B cell (primary cell): ENCODE measurements around the gene SARM1. TPM values are rescaled to one million over a fixed set of nuclear protein-coding genes. Genes with fewer than 3 reads are reported as not detected.

Source experiments
- ATAC-seq: fragments of 200-7000 bp; cut with Tn5 transposase; one replicate; pipeline ENCODE4 v1.10.0; 2021; ENCODE audit warnings: low read depth, mild to moderate bottlenecking, moderate number of reproducible peaks, moderate library complexity
- CTCF ChIA-PET: fragments of 350-600 bp; sonication (Branson Sonifier 250); formaldehyde crosslinking; loops from one replicate; lab custom pipeline; 2021; ENCODE audit warnings: antibody characterized with exemption, inconsistent platforms; lab: Charles Lee
- POLR2A ChIA-PET: fragments of 350-600 bp; sonication (Branson Sonifier 250); formaldehyde crosslinking; loops from one replicate; lab custom pipeline; 2021; ENCODE audit warnings: antibody characterized with exemption; lab: Charles Lee
- DNase-seq: peaks from one replicate; pipeline ENCODE4 v3.0.0; 2013
- H2AFZ ChIP-seq: 2 replicates; pipeline ENCODE4 v1.6.1; 2012; ENCODE audit warnings: mild to moderate bottlenecking, low read depth, low read length; ENCODE audit not compliant: insufficient read depth, poor library complexity, severe bottlenecking
- H3K27ac ChIP-seq, 2 donors: 1 replicate in 1 of 2; 2 replicates in 1 of 2; pipeline ENCODE4 v1.5.1; 2012 to 2013; ENCODE audit warnings: low read length in 2 of 2, mild to moderate bottlenecking in 2 of 2, moderate library complexity in 1 of 2
- H3K27me3 ChIP-seq, 4 experiments: fragments of 200-600 bp in 1 of 4; sonication (generic) in 1 of 4; replicated peaks in 1 of 4; 1 replicate in 2 of 4; 2 replicates in 2 of 4; pipeline versions ENCODE4 v1.6.1 to v1.7.0; 2013 to 2016; ENCODE audit warnings: low read length in 3 of 4, mild to moderate bottlenecking in 2 of 4, mixed read lengths in 1 of 4, moderate library complexity in 1 of 4; ENCODE audit not compliant: insufficient read depth in 4 of 4, control insufficient read depth in 3 of 4; ENCODE audit errors: control extremely low read depth in 1 of 4
- H3K36me3 ChIP-seq, 2 experiments: replicated peaks in 1 of 2; 1 replicate in 1 of 2; 2 replicates in 1 of 2; pipeline versions ENCODE4 v1.6.1 to v1.7.1; 2013; ENCODE audit warnings: low read length in 1 of 2; ENCODE audit not compliant: insufficient read depth in 2 of 2, control insufficient read depth in 1 of 2; ENCODE audit errors: control extremely low read depth in 1 of 2, extremely low read depth in 1 of 2
- H3K4me1 ChIP-seq, 2 donors: fragments of 200-600 bp in 1 of 2; sonication (generic) in 1 of 2; 1 replicate in 1 of 2; 2 replicates in 1 of 2; pipeline versions ENCODE4 v1.5.1 to v1.6.1; 2013 to 2017; ENCODE audit warnings: low read length in 2 of 2; ENCODE audit not compliant: control insufficient read depth in 2 of 2, insufficient read depth in 2 of 2
- H3K4me2 ChIP-seq: replicated peaks from 2 replicates; pipeline ENCODE3; 2012; ENCODE audit warnings: mild to moderate bottlenecking, low read depth, low read length; ENCODE audit not compliant: poor library complexity, severe bottlenecking
- H3K4me3 ChIP-seq, 5 experiments: fragments of 200-600 bp in 1 of 5; sonication (generic) in 1 of 5; 1 replicate in 3 of 5; 2 replicates in 2 of 5; pipeline versions ENCODE4 v1.5.1 to v1.7.0; 2011 to 2016; ENCODE audit warnings: low read length in 4 of 5, mild to moderate bottlenecking in 4 of 5, low read depth in 2 of 5, control low read depth in 1 of 5, moderate library complexity in 1 of 5; ENCODE audit not compliant: insufficient read depth in 1 of 5; ENCODE audit errors: control extremely low read depth in 1 of 5, extremely low read depth in 1 of 5
- H3K79me2 ChIP-seq: fragments of 200-600 bp; sonication (generic); one replicate; pipeline ENCODE4 v1.6.0; 2016; ENCODE audit warnings: low read length; ENCODE audit not compliant: control insufficient read depth, insufficient read depth
- H3K9ac ChIP-seq: fragments of 200-600 bp; sonication (generic); 2 replicates; pipeline ENCODE4 v1.6.1; 2017; ENCODE audit warnings: mild to moderate bottlenecking, low read length, moderate library complexity
- H3K9me3 ChIP-seq, 3 donors: one replicate each; pipeline versions ENCODE4 v1.6.1 to v1.7.1; 2013; ENCODE audit warnings: low read length in 2 of 3; ENCODE audit not compliant: control insufficient read depth in 2 of 3, insufficient read depth in 1 of 3; ENCODE audit errors: control extremely low read depth in 1 of 3
- H4K20me1 ChIP-seq: 2 replicates; pipeline ENCODE4 v1.6.0; 2012; ENCODE audit warnings: mild to moderate bottlenecking, low read length; ENCODE audit not compliant: insufficient read depth, control insufficient read depth, poor library complexity, severe bottlenecking
- H3K27ac Mint-ChIP-seq: one replicate; pipeline ENCODE4 v1.8.0; 2021; ENCODE audit warnings: mixed read lengths
- H3K27me3 Mint-ChIP-seq: one replicate; pipeline ENCODE4 v1.8.0; 2021; ENCODE audit warnings: mixed read lengths
- H3K4me1 Mint-ChIP-seq: one replicate; pipeline ENCODE4 v1.8.0; 2021; ENCODE audit warnings: mixed read lengths
- H3K4me3 Mint-ChIP-seq: one replicate; pipeline ENCODE4 v1.8.0; 2021; ENCODE audit warnings: mixed read lengths
- H3K9me3 Mint-ChIP-seq: one replicate; pipeline ENCODE4 v1.8.0; 2022; ENCODE audit warnings: mixed read lengths; ENCODE audit not compliant: insufficient read depth
- EZH2 ChIP-seq: IDR thresholded peaks from 2 replicates; pipeline ENCODE4 v1.6.1; 2012; ENCODE audit warnings: borderline replicate concordance, low read depth, mild to moderate bottlenecking, moderate library complexity, low read length; ENCODE audit not compliant: insufficient read depth, poor library complexity, severe bottlenecking
- WGBS: methylation state at CpG from one replicate; pipeline ENCODE4 v1.1.5; 2013; ENCODE audit warnings: missing lambda C conversion rate; ENCODE audit not compliant: insufficient coverage; 5-methylcytosine and 5-hydroxymethylcytosine counted together
- intact Hi-C: fragments of 100-400 bp; cut with micrococcal nuclease; formaldehyde crosslinking; loops from one replicate; pipeline ENCODE4 v1.10.0; 2022
- polyA plus RNA-seq: library from polyadenylated mRNA; depleted of rRNA; stranded (reverse); fragments of >200 nt; gene quantifications from 2 replicates; pipeline ENCODE4 v1.2.3, GENCODE V29; 2012
- total RNA-seq, 2 donors: library from RNA; stranded (reverse); fragments of 120-200 nt in 1 of 2; gene quantifications; 1 replicate in 1 of 2; 2 replicates in 1 of 2; pipeline versions ENCODE4 v1.2.3 to v1.2.4, GENCODE V29; 2013 to 2022
- TF ChIP-seq, protein P1 (sequence below): fragments of 200-600 bp; IDR thresholded peaks from one replicate; pipeline ENCODE4 v1.8.0; 2022; ENCODE audit warnings: antibody characterized with exemption, mild to moderate bottlenecking

The SARM1 gene
- total and polyA plus RNA-seq, 2 donors (not counting 1 experiment from before 2014, with no cell fraction given) = 22.5 to 32.8 TPM

DNA sequence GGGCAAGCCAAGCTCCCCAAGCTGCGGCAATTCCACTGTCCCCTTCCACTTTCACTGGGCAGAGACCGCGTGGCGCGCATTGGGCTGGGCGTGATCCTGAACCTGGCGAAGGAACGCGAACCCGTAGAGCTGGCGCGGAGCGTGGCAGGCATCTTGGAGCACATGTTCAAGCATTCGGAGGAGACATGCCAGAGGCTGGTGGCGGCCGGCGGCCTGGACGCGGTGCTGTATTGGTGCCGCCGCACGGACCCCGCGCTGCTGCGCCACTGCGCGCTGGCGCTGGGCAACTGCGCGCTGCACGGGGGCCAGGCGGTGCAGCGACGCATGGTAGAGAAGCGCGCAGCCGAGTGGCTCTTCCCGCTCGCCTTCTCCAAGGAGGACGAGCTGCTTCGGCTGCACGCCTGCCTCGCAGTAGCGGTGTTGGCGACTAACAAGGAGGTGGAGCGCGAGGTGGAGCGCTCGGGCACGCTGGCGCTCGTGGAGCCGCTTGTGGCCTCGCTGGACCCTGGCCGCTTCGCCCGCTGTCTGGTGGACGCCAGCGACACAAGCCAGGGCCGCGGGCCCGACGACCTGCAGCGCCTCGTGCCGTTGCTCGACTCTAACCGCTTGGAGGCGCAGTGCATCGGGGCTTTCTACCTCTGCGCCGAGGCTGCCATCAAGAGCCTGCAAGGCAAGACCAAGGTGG, 9.8 kb downstream of the SARM1 start:
- POLR2A ChIA-PET = no interaction called here

More for the DNA sequence above, 9.8 kb downstream of the SARM1 start:
- Histone ChIP-seq H3K9ac (no peak overlapping the region), H4K20me1 (peaks cover 14% of the 10 kb centered on the region), H3K4me1 (peaks cover 16 to 20% of the 10 kb centered on the region in 2 donors), H3K27me3 (peaks cover 0 to 32% (median 2%) of the 10 kb centered on the region in 4 experiments), H3K36me3 (no peaks in the 10 kb centered on the region), H3K4me3 (no peak overlapping the region), H3K9me3 (peaks cover 0 to 4% (median 1%) of the 10 kb centered on the region in 3 donors), H3K4me2 (peak overlapping the region; percentile 34), H3K79me2 (peaks cover 16% of the 10 kb centered on the region), H2AFZ (no peak overlapping the region), H3K27ac (no peak overlapping the region)
- DNase-seq = no peak
- Mint-ChIP-seq H3K9me3 (no peaks in the 10 kb centered on the region), H3K4me3 (no peak overlapping the region), H3K4me1 (peaks cover 26% of the 10 kb centered on the region), H3K27ac (no peak overlapping the region), H3K27me3 (peaks cover 27% of the 10 kb centered on the region)
- ATAC-seq = no peak
- no peak for TF ChIP-seq EZH2
- TF ChIP-seq, protein P1, sequence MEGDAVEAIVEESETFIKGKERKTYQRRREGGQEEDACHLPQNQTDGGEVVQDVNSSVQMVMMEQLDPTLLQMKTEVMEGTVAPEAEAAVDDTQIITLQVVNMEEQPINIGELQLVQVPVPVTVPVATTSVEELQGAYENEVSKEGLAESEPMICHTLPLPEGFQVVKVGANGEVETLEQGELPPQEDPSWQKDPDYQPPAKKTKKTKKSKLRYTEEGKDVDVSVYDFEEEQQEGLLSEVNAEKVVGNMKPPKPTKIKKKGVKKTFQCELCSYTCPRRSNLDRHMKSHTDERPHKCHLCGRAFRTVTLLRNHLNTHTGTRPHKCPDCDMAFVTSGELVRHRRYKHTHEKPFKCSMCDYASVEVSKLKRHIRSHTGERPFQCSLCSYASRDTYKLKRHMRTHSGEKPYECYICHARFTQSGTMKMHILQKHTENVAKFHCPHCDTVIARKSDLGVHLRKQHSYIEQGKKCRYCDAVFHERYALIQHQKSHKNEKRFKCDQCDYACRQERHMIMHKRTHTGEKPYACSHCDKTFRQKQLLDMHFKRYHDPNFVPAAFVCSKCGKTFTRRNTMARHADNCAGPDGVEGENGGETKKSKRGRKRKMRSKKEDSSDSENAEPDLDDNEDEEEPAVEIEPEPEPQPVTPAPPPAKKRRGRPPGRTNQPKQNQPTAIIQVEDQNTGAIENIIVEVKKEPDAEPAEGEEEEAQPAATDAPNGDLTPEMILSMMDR = no peak
- intact Hi-C loops = no loop called here
- CTCF ChIA-PET = interaction anchor here (2.7 kb wide), 1 partner anchor 35 kb away, joined by 7 read pairs; no protein-coding TSS in a partner anchor
- 40% methylated on average over 70 of the region's 72 CpGs for WGBS
